ENCODE measurements around the gene GAR1.
"Not testable (repeated sequence)": the region's sequence is repeated elsewhere in the genome, so short reads cannot be mapped to it uniquely, and the experiment has no call there.

The GAR1 gene

DNA sequence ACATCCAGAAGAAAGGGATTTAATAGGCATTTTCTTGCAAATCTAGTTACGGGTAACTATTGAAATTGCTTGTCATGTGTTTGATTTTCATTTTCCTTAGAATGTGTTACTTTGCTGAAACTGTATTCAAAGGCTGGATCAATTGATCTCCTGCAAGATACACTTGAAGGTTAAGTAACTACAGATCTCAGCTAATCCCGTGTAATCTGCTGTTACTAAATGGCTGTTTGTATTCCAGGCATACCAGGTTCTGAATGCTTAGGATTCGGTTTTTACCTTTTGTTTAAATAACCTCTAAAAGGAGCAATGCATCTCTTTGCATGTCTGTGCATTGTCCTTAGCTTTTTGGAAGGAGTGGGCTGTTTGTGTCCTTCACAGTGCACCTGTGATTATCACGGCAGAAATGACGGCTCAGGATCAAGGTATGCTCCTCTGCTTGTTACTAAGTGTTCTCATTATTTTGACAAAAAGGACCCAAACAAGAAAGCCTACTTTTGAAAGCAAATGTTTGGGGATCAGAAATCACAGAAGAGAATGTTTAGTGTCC is 32.4 kb downstream of the GAR1 start, which contains the start of gene LRIT3:
TSS of gene LRIT3 (plus strand) at position 212 of the 547 bp plus-strand sequence. CDS start at position 307, 95 bp downstream.
- no peak for DNase-seq

DNA sequence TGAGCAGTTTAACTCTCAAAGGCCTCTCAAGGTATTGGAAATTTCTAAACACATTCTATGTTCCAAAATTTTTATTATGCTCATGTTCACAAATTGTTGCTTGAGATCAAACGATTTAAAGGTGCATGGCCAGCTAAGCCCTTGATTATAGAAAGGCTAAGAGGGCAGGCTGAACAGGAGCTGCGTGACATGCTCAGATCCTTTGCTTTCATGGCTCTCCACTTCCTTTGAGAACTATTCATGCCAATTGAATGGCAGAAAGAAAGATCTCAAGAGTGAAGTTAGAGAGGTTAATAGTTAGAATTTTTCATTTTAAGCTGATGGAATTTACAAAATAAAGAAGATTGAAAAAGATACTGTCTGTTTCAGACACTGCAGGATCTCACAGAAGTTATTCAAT is 32.9 kb downstream of the GAR1 start:
- no peak for DNase-seq

DNA sequence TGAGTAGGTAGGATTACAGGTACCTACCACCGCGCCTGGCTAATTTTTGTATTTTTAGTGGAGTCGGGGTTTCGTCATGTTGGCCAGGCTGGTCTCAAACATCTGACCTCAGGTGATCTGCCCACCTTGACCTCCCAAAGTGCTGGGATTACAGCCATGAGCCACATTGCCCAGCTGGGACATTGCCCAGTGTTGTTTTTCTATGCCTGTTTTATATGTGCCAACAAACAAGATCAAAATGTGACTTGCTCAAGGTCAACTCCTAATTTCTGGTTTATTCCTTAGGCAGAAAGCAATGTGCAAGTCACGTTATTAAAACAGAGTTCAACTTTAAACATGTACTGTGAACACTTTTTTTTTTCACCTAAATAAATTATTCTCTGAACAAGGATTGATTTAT is 35.0 kb downstream of the GAR1 start:
- DNase-seq = no peak

DNA sequence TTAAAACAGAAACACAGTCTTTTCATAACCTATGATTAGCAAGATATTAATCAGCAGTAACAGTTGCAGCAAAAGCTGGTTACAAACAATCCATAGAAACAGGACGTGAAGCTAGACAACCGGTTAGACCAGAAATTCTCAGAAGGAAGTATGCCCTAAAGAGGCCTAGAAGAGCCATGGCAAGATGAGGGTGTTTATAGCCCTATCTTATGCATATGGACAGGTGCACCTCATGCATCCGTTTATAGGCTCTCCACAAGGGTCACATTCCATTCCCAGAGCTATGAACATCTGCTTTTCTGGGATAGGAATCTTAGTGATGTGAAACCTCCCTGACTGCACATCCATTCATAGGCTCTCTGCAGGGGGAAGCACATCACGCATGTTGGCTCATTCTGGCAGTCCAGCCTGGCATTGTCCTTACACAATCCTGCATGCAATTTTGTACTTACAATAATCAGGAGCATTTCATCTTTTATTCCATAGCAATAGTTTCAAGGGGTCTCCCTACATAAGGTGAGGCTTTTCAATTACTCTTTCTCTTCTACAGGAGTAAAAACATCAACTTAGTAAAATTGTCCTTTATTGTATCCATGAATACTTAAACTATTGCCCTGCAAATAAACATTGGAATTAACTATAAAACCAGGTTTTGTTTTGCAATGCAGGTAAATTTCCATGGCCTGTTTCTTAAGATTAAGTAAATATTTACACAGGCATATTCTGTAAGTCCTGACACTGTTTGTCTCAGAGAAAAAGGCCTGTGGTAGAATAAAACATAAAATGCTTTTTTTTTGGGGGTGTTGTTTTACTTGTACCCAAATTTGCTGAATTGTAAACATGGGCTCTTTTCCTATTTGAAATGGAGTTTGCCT is 44.1 kb downstream of the GAR1 start:
- DNase-seq = not testable (repeated sequence)

DNA sequence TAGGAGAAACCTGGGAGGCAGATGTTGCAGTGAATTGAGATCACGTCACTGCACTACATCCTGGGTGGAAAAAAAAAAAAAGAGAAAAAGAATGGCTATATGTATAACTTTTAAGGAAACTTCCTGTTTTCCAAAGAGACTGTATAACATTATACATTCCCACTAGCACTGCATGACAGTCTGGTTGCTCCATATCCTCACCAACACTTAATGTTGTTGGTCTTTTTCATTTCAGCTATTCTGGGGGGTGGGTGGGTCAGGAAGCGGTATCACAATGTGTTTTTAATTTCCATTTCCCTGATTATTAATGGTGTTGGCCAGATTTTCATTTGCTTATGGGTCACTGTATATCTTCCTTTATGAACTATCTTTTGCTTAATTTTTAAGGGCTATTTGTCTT is 45.7 kb downstream of the GAR1 start:
- DNase-seq = no peak

DNA sequence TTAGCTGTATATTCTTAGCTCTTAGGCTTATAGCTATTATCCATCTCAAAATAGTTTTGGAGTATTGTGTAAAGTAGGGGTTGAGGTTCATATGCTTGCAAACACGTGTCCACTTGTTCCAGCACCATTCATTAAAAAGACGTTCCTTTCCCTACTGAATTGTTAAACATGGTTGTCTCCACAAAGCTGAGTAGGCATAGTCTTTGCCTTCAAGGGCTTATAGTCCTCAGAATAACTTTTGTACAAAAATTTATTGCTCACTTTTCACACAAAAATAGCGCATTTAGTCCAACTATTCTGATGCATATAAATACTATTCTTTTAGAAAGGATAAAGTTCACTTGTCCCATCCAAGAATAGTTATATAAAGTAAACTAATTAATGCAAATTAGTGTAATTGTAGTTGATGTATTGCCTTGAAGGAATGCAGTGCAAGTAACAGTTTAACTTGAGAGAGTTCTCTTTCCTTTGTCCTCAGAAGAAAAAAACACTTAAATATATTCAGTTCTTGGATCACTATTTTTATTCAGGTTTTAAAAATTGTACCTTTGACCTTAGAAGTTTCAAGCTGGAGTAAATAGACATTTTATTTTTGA is 46.5 kb downstream of the GAR1 start:
- DNase-seq = no peak

DNA sequence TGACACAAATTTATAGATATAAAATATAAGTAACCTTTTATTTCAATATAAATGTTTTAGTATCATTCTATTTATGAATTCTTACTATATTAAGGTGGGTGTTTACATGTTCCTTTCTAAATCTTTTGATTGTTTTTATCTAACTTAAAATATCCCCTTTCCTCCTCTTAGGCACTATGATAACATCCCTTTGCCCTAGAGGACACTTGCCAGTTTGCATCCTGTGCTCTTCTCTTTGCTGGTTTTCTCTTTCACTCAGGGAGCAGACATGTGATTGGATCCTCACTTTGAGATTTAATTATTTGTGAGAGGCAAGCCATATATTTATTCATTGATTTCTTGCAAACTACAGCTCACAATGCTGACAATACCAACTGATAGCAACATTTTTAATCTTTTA is 48.6 kb downstream of the GAR1 start:
- no peak for DNase-seq

DNA sequence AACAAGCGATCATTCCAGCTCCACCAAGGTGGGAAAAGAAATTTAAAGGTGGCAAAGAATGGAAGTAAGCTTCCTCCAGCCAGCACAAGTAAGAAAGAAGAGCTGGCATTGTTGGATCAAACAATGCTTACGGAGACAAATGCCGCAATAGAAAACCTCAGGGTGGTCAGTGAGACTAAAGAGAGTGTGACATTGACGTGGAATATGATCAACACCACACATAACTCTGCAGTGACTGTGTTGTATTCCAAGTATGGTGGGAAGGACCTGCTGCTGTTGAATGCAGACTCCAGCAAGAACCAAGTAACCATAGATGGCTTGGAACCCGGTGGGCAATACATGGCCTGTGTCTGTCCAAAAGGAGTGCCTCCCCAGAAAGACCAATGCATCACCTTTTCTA is 54.5 kb downstream of the GAR1 start:
- no peak for DNase-seq

DNA sequence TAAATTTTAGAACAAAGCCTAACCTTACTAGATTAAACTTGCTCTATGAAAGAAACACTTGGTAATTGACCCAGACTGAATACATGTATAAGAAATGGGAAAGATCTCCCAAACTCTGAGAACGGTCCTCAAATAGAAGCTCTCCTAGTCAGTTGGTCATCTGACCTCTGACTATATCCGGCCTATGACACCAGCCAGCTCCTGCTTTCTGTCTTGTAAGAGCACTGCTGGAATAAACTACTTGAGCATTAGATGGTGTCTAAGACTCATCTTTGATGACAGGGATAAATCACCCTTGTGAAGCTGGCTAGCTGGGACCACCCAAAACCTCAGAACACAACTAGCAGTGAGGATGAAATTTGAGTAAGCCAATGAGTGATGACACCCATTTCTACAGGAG is 56.5 kb downstream of the GAR1 start:
- no peak for DNase-seq

DNA sequence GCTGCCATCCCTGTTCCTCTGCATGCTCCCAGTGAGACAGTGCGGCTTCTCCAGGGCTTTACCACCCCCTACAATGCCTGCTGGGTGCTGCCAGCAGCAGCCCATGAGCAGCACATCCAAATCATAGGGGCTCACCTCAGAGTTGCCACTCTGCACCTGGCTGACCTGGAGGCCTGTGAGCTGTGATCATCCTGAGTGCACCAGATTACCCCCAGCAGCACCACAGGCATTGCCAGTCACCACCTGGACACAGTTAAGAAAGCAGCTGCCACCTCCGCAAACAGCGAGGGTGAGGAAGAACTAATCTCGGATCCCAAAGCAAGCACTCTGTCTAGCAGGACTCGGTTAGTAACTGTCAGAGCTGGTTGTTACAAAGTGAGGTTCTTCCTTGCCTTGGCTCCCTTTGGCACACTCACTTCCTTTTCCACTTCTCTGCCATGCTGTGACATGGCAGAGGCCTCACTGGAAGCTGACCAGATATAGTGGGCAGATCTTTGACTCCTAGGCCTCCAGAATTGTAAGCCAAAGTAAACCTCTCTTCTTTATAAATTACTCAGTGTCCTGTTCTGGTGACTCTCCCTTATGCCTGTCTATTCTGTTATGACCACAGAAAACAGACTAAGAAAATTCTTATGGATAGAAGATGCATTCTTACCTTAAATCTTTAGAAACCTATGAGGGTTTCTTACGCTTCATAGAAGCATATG is 57.5 kb downstream of the GAR1 start:
- DNase-seq = no peak

DNA sequence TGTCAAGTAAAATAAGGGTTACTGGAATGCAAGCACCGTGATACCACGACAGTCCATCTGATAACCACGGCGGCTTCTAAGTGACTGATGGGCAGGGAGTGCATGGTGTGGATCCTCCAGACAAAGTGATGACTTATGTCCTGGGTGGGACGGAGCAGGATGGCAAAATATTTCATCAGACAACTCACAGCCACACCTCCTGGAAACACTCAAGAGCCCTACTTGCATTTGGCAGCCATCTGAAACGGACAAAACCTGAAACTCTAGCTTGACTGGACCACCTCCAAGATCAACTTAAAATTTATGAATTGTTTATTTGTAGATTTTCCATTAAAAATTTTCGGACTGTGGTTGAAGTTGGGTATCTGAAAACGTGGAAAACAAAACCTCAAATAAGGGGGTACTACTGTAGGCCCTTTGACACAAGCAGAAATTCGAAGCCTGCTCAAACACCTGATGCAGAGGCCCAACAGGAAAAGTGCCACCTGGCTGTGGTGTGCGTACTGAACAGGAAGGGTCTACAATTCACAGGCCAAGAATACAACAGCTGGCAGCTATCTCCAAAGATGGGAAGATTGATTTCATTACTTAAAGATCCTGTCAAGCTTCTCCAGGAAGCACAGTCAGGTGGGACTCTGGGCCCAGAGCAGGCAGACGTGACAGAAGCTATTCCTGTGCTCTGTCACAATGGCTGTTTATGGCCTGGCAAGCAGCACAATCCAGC is 58.4 kb downstream of the GAR1 start:
- DNase-seq = no peak

All from stimulated activated CD4-positive, alpha-beta T cell treated with anti-CD3 and anti-CD28 coated beads, Interleukin-2, amount 100 ng/mL, for 48 hours (primary cell).